Panc1 (cell line): ENCODE results near the gene SH3BGRL2. TPM values are rescaled to one million over a fixed set of nuclear protein-coding genes. Genes with fewer than 3 reads are reported as not detected.

Experiments
- ATAC-seq: fragments of 200-7000 bp; cut with Tn5 transposase; 2 replicates; pipeline ENCODE4 v1.9.1; 2020; ENCODE audit warnings: mild to moderate bottlenecking, moderate library complexity
- BruUV-seq: library from RNA; stranded (reverse); fragments of 400-500 nt; replicated peaks from 2 replicates; lab custom pipeline; 2021; lab: Mats Ljungman, UMichigan
- CTCF ChIA-PET: fragments of 300-600 bp; sonication (Branson Sonifier 250); formaldehyde crosslinking; loops from one replicate; lab custom pipeline; 2022; ENCODE audit warnings: antibody characterized with exemption; lab: Charles Lee
- POLR2A ChIA-PET: fragments of 300-600 bp; sonication (Branson Sonifier 250); formaldehyde crosslinking; loops from one replicate; lab custom pipeline; 2022; ENCODE audit warnings: antibody characterized with exemption; lab: Charles Lee
- DNase-seq: peaks from one replicate; pipeline ENCODE4 v3.0.0-alpha.2; 2010; ENCODE audit warnings: low read depth, low spot score
- H3K27ac ChIP-seq: 2 replicates; pipeline ENCODE4 v1.5.1; 2011; ENCODE audit warnings: mild to moderate bottlenecking, low read length, inconsistent platforms
- H3K27me3 ChIP-seq: fragments of 200-500 bp; sonication (Bioruptor generic); 2 replicates; pipeline ENCODE4 v1.6.0; 2014; ENCODE audit warnings: low read length, inconsistent platforms; ENCODE audit not compliant: control insufficient read depth, insufficient read depth
- H3K36me3 ChIP-seq: fragments of 200-500 bp; sonication (Bioruptor generic); 2 replicates; pipeline ENCODE4 v1.5.1; 2014; ENCODE audit warnings: inconsistent platforms, mild to moderate bottlenecking, low read length, moderate library complexity; ENCODE audit not compliant: control insufficient read depth, insufficient read depth
- H3K4me1 ChIP-seq: 2 replicates; pipeline ENCODE4 v1.5.1; 2011; ENCODE audit warnings: inconsistent platforms, mild to moderate bottlenecking, low read length, moderate library complexity; ENCODE audit not compliant: control insufficient read depth, insufficient read depth
- H3K4me3 ChIP-seq, 2 experiments: 2 replicates each; pipeline ENCODE4 v1.5.1; 2011 to 2012; ENCODE audit warnings: low read depth in 2 of 2, low read length in 2 of 2, mild to moderate bottlenecking in 2 of 2, inconsistent platforms in 1 of 2, moderate library complexity in 1 of 2
- H3K9me3 ChIP-seq: fragments of 200-500 bp; sonication (Bioruptor generic); 2 replicates; pipeline ENCODE4 v1.5.1; 2014; ENCODE audit warnings: low read depth, mild to moderate bottlenecking, inconsistent platforms, low read length, moderate library complexity; ENCODE audit not compliant: control insufficient read depth, insufficient read depth
- POLR2AphosphoS5 ChIP-seq: IDR thresholded peaks from 2 replicates; pipeline ENCODE4 v1.6.1; 2012; ENCODE audit warnings: mild to moderate bottlenecking, low read depth, low read length, moderate library complexity
- SIN3A ChIP-seq: IDR thresholded peaks from 2 replicates; pipeline ENCODE4 v1.6.1; 2012; ENCODE audit warnings: low read depth, mild to moderate bottlenecking, low read length, moderate library complexity, borderline replicate concordance; ENCODE audit not compliant: insufficient read depth
- TCF7L2 ChIP-seq: IDR thresholded peaks from 2 replicates; pipeline ENCODE4 v1.6.1; 2011; ENCODE audit warnings: mild to moderate bottlenecking, low read depth, low read length, inconsistent platforms
- in situ Hi-C: cut with HindIII; loops from 2 replicates; pipeline ENCODE4 v1.10.0; 2016; ENCODE audit warnings: low sequenced_read_pairs, low pct_unique_long_range_greater_than_20kb
- intact Hi-C: fragments of 100-400 bp; cut with micrococcal nuclease; formaldehyde crosslinking; loops from one replicate; pipeline ENCODE4 v1.10.0; 2022; ENCODE audit not compliant: unreplicated experiment
- total RNA-seq: library from RNA; stranded (reverse); gene quantifications from one replicate; pipeline ENCODE4 v1.2.1, GENCODE V29; 2021; ENCODE audit not compliant: unreplicated experiment
- TF ChIP-seq, protein P1 (sequence below): fragments of 450-650 bp; IDR thresholded peaks from 2 replicates; pipeline ENCODE4 v1.5.1; 2017; ENCODE audit warnings: mild to moderate bottlenecking
- TF ChIP-seq, protein P2 (sequence below), 2 experiments: IDR thresholded peaks; 2 replicates each; pipeline ENCODE4 v1.6.1; 2011 to 2012; ENCODE audit warnings: low read depth in 2 of 2, control low read depth in 1 of 2, low read length in 1 of 2, mild to moderate bottlenecking in 1 of 2, moderate library complexity in 1 of 2; ENCODE audit not compliant: insufficient read depth in 1 of 2

Gene SH3BGRL2
- total RNA-seq, 1 experiment from 2014 or later, result 8.5 TPM

- ATAC-seq (peak; percentile 79; the same call in 1 of the 2 replicates), DNase-seq (peak; percentile 8)
- TF ChIP-seq, protein P1, sequence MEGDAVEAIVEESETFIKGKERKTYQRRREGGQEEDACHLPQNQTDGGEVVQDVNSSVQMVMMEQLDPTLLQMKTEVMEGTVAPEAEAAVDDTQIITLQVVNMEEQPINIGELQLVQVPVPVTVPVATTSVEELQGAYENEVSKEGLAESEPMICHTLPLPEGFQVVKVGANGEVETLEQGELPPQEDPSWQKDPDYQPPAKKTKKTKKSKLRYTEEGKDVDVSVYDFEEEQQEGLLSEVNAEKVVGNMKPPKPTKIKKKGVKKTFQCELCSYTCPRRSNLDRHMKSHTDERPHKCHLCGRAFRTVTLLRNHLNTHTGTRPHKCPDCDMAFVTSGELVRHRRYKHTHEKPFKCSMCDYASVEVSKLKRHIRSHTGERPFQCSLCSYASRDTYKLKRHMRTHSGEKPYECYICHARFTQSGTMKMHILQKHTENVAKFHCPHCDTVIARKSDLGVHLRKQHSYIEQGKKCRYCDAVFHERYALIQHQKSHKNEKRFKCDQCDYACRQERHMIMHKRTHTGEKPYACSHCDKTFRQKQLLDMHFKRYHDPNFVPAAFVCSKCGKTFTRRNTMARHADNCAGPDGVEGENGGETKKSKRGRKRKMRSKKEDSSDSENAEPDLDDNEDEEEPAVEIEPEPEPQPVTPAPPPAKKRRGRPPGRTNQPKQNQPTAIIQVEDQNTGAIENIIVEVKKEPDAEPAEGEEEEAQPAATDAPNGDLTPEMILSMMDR, result peak; percentile 73; the same call in 1 of the 2 replicates
- TF ChIP-seq, protein P2, sequence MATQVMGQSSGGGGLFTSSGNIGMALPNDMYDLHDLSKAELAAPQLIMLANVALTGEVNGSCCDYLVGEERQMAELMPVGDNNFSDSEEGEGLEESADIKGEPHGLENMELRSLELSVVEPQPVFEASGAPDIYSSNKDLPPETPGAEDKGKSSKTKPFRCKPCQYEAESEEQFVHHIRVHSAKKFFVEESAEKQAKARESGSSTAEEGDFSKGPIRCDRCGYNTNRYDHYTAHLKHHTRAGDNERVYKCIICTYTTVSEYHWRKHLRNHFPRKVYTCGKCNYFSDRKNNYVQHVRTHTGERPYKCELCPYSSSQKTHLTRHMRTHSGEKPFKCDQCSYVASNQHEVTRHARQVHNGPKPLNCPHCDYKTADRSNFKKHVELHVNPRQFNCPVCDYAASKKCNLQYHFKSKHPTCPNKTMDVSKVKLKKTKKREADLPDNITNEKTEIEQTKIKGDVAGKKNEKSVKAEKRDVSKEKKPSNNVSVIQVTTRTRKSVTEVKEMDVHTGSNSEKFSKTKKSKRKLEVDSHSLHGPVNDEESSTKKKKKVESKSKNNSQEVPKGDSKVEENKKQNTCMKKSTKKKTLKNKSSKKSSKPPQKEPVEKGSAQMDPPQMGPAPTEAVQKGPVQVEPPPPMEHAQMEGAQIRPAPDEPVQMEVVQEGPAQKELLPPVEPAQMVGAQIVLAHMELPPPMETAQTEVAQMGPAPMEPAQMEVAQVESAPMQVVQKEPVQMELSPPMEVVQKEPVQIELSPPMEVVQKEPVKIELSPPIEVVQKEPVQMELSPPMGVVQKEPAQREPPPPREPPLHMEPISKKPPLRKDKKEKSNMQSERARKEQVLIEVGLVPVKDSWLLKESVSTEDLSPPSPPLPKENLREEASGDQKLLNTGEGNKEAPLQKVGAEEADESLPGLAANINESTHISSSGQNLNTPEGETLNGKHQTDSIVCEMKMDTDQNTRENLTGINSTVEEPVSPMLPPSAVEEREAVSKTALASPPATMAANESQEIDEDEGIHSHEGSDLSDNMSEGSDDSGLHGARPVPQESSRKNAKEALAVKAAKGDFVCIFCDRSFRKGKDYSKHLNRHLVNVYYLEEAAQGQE (IDR thresholded peaks at IDR 0.05; ENCODE audit: insufficient read depth in 1 of 2, low read depth in 2 of 2, low read length in 1 of 2), result no peak
- TF ChIP-seq SIN3A (no peak), POLR2AphosphoS5 (no peak), TCF7L2 (peak; percentile 51; the same call in 1 of the 2 replicates)
- ChIA-PET CTCF (interaction anchor here (0.6 to 2.4 kb wide), 3 partner anchors 92 to 102 kb away, joined by 5 to 11 read pairs (median 7); no protein-coding TSS in a partner anchor), POLR2A (interaction anchor here (0.6 kb wide), 2 partner anchors 26 to 595 kb away, joined by 4 to 8 read pairs; no protein-coding TSS in a partner anchor)
- BruUV-seq, result no TSS peak
- H3K36me3 ChIP-seq, result no peaks in the 10 kb centered on the region
- no peaks in the 10 kb centered on the region for H3K27me3 ChIP-seq
- H3K9me3 ChIP-seq, result no peaks in the 10 kb centered on the region
- H3K27ac ChIP-seq, result peak overlapping the region; percentile 69
- no peak overlapping the region for H3K4me3 ChIP-seq
- in situ Hi-C loops, result no loop called here
- peaks cover 15% of the 10 kb centered on the region for H3K4me1 ChIP-seq
- intact Hi-C loops, result loop anchor here (2.0 kb wide), 1 partner anchor 102 kb away; no protein-coding TSS in a partner anchor
These were observed 41.5 kb downstream of the SH3BGRL2 start for GRCh38 chr6:79672631-79673111.

GRCh38 chr6:79673947-79674346 is 42.8 kb downstream of the SH3BGRL2 start:
- Histone ChIP-seq H3K27ac (no peak overlapping the region), H3K27me3 (no peaks in the 10 kb centered on the region), H3K36me3 (no peaks in the 10 kb centered on the region), H3K4me3 (no peak overlapping the region), H3K9me3 (no peaks in the 10 kb centered on the region), H3K4me1 (peaks cover 15% of the 10 kb centered on the region)
- DNase-seq (no peak), ATAC-seq (no peak)
- intact Hi-C loops, result loop anchor here (2.0 kb wide), 1 partner anchor 103 kb away; no protein-coding TSS in a partner anchor
- no TSS peak for BruUV-seq
- ChIA-PET CTCF (interaction anchor here (2.4 kb wide), 1 partner anchor 103 kb away, joined by 11 read pairs; no protein-coding TSS in a partner anchor), POLR2A (no interaction called here)
- no peak for TF ChIP-seq TCF7L2
- TF ChIP-seq SIN3A, result no peak
- TF ChIP-seq POLR2AphosphoS5, result no peak
- in situ Hi-C loops, result no loop called here
